RWPE2 (cell line): ENCODE data around the gene TMEM232.
"Not testable (repeated sequence)": the region's sequence is repeated elsewhere in the genome, so short reads cannot be mapped to it uniquely, and the experiment has no call there.

ENCODE experiments used
- ATAC-seq: fragments of 200-7000 bp; cut with Tn5 transposase; 3 replicates; pipeline ENCODE4 v1.9.1; 2021; ENCODE audit warnings: low read depth
- DNase-seq: peaks from one replicate; pipeline ENCODE4 v3.0.0-alpha.2; 2020; ENCODE audit warnings: low spot score
- H3K27ac ChIP-seq: fragments of 450-650 bp; 2 replicates; pipeline ENCODE4 v1.5.1; 2017; ENCODE audit warnings: mild to moderate bottlenecking; ENCODE audit not compliant: poor library complexity, severe bottlenecking
- H3K27me3 ChIP-seq: fragments of 250-450 bp; sonication (Bioruptor Pico); 2 replicates; pipeline ENCODE4 v1.5.1; 2021; ENCODE audit warnings: mild to moderate bottlenecking, moderate library complexity; ENCODE audit not compliant: insufficient read depth, poor library complexity, severe bottlenecking
- H3K36me3 ChIP-seq: fragments of 250-450 bp; sonication (Bioruptor Pico); 2 replicates; pipeline ENCODE4 v1.5.1; 2020; ENCODE audit warnings: low read depth, mild to moderate bottlenecking, moderate library complexity
- H3K4me1 ChIP-seq: fragments of 250-450 bp; sonication (Bioruptor Pico); 2 replicates; pipeline ENCODE4 v1.5.1; 2021; ENCODE audit warnings: mild to moderate bottlenecking, moderate library complexity; ENCODE audit not compliant: insufficient read depth, poor library complexity, severe bottlenecking
- H3K4me3 ChIP-seq: fragments of 250-450 bp; sonication (Bioruptor Pico); 2 replicates; pipeline ENCODE4 v1.5.1; 2021; ENCODE audit warnings: mild to moderate bottlenecking, moderate library complexity; ENCODE audit not compliant: severe bottlenecking
- H3K9me3 ChIP-seq: fragments of 250-450 bp; sonication (Bioruptor Pico); 2 replicates; pipeline ENCODE4 v1.5.1; 2021; ENCODE audit warnings: mild to moderate bottlenecking, moderate library complexity; ENCODE audit not compliant: severe bottlenecking
- CTCF ChIP-seq: fragments of 450-650 bp; IDR thresholded peaks from one replicate; pipeline ENCODE4 v1.5.1; 2017; ENCODE audit warnings: mild to moderate bottlenecking, moderate library complexity; ENCODE audit not compliant: poor library complexity, severe bottlenecking

TMEM232 gene

GRCh38 chr5:110702300-110702699 is 24.2 kb downstream of the TMEM232 start:
- no peak for TF ChIP-seq CTCF
- peak; percentile 10; the same call in 1 of the 3 replicates for ATAC-seq
- DNase-seq: no peak
- no peaks in the 10 kb centered on the region for H3K9me3 ChIP-seq
- no peaks in the 10 kb centered on the region for H3K36me3 ChIP-seq
- H3K4me1 ChIP-seq: no peaks in the 10 kb centered on the region
- H3K27me3 ChIP-seq: peaks cover 20% of the 10 kb centered on the region
- no peak overlapping the region for H3K4me3 ChIP-seq
- no peak overlapping the region for H3K27ac ChIP-seq

GRCh38 chr5:110692669-110693068 is 33.8 kb downstream of the TMEM232 start:
- not testable (repeated sequence) for ATAC-seq, H3K4me3 ChIP-seq, H3K27me3 ChIP-seq, DNase-seq, H3K9me3 ChIP-seq, H3K4me1 ChIP-seq, H3K27ac ChIP-seq, H3K36me3 ChIP-seq

- H3K27me3 ChIP-seq, DNase-seq, ATAC-seq, H3K4me1 ChIP-seq, H3K4me3 ChIP-seq, H3K9me3 ChIP-seq, H3K36me3 ChIP-seq, H3K27ac ChIP-seq: not testable (repeated sequence)
Measured at GRCh38 chr5:110690587-110690986, 35.9 kb downstream of the TMEM232 start.

GRCh38 chr5:110687485-110687884 is 39.0 kb downstream of the TMEM232 start:
- no peaks in the 10 kb centered on the region for H3K4me1 ChIP-seq
- no peak for TF ChIP-seq CTCF
- H3K4me3 ChIP-seq: no peak overlapping the region
- DNase-seq: no peak
- H3K9me3 ChIP-seq: no peaks in the 10 kb centered on the region
- H3K36me3 ChIP-seq: no peaks in the 10 kb centered on the region
- ATAC-seq: no peak
- H3K27me3 ChIP-seq: peaks cover 3% of the 10 kb centered on the region
- no peak overlapping the region for H3K27ac ChIP-seq

- H3K9me3 ChIP-seq: no peaks in the 10 kb centered on the region
- ATAC-seq: no peak
- no peaks in the 10 kb centered on the region for H3K36me3 ChIP-seq
- no peak overlapping the region for H3K4me3 ChIP-seq
- no peak for TF ChIP-seq CTCF
- no peak for DNase-seq
- no peak overlapping the region for H3K27ac ChIP-seq
- peaks cover 3% of the 10 kb centered on the region for H3K27me3 ChIP-seq
- no peaks in the 10 kb centered on the region for H3K4me1 ChIP-seq
Measured at GRCh38 chr5:110686270-110686669, 40.2 kb downstream of the TMEM232 start.

- Histone ChIP-seq H3K4me1 (no peaks in the 10 kb centered on the region), H3K4me3 (no peak overlapping the region), H3K36me3 (no peaks in the 10 kb centered on the region), H3K9me3 (no peaks in the 10 kb centered on the region), H3K27me3 (peaks cover 3% of the 10 kb centered on the region), H3K27ac (no peak overlapping the region)
- ATAC-seq: no peak
- no peak for DNase-seq
- no peak for TF ChIP-seq CTCF
Measured at GRCh38 chr5:110681953-110682352, 44.5 kb downstream of the TMEM232 start.
